ENCODE results near the gene SMYD3. TPM values are rescaled to one million over a fixed set of nuclear protein-coding genes. Genes with fewer than 3 reads are reported as not detected.
A peak's percentile ranks its signal among the peaks of the same experiment; 100 is the strongest.

Gene SMYD3
- total RNA-seq, 2 donors from 2014 or later: 13.5 to 20.8 TPM

DNA sequence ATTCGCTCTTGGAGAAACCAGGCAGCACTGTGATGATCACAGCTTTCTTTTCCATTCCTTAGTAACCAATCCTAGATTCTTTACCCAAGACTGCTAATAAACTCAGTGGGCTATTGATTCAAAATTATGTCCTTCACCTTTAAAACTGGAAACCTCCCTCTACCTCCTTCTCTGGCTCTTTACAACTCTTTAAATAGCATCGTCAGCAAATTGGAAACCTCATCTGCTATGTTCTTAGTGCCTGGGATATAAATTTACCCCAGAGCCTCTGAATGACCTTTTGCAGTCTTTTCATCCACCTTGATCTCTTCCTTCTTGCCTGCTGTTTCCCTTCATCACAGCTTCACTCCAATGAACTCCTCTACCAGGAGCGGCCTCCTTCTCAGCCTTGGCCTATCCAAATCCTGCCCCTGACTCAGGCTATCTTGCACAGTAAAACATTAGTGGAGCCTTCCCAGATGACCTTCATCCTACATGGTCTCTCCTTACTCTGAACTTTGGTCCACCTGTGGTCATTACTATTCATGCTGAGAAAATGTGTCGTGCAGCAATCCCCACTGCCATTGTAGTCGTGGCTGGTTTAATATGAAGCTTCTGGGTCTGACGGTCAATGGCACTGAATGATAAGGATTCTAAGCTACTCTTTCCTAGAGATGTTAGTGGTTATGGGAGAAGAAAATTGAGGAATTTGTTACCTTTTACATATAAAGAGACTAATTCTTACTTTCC lies 644.1 kb downstream of the SMYD3 start:
- Histone ChIP-seq H3K4me3 (no peak overlapping the region), H3K27me3 (no peaks in the 10 kb centered on the region), H3K9me3 (no peaks in the 10 kb centered on the region), H3K4me1 (peaks cover 8% of the 10 kb centered on the region), H3K27ac (no peak overlapping the region), H3K36me3 (replicated peaks in 1 of 2; ENCODE audit: insufficient read depth in 1 of 2, low read depth in 2 of 2) (no peaks in the 10 kb centered on the region)
- WGBS, 2 donors: 81 to 85% methylated on average over 6 of the region's 6 CpGs
- intact Hi-C loops (cut with DNase I): no loop called here
- ATAC-seq: no peak
- DNase-seq: no peak
- no peak for TF ChIP-seq POLR2A (IDR thresholded peaks at IDR 0.05)
- TF ChIP-seq, protein P1, sequence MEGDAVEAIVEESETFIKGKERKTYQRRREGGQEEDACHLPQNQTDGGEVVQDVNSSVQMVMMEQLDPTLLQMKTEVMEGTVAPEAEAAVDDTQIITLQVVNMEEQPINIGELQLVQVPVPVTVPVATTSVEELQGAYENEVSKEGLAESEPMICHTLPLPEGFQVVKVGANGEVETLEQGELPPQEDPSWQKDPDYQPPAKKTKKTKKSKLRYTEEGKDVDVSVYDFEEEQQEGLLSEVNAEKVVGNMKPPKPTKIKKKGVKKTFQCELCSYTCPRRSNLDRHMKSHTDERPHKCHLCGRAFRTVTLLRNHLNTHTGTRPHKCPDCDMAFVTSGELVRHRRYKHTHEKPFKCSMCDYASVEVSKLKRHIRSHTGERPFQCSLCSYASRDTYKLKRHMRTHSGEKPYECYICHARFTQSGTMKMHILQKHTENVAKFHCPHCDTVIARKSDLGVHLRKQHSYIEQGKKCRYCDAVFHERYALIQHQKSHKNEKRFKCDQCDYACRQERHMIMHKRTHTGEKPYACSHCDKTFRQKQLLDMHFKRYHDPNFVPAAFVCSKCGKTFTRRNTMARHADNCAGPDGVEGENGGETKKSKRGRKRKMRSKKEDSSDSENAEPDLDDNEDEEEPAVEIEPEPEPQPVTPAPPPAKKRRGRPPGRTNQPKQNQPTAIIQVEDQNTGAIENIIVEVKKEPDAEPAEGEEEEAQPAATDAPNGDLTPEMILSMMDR (IDR thresholded peaks at IDR 0.05): no peak

DNA sequence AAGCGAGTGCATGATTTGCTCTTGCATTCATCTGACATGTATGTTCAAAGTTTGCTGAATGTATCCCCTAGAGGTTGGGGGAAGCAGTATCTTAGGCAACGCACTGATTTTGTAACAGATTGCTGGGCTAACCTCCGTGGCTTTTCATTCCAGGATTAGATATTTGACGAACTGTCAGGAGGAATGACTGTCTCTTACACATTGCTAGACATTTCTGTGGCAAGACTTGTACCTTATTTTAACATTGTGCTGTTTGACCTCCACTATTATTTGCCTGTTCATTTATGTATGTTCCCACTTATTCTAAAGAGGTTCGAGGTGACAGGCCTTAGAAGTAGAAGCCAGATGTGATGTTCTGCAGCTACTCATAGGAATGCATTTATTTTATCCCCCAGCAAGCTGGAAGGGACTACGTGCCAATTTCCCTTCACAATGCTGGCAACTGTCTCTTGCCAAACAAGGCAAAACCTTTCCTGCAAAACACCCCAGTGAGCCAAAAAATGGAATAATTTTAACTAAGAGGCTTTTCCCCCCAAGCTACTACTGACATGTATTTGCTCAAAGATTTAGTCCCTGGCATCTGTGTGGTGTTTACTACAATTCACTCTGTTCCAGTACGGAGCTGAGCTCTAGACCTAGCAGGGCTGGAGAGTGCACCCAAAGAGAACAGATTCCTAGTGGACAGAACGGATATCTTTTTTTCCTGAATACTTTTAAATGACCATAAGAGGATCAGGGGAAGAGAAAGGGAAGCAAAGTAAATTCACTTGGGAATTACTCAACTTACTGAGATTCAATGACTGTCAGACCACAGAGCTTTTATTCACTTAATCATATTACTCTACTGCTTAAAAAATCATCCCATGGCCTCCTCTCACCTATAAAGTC lies 646.2 kb downstream of the SMYD3 start:
- TF ChIP-seq, protein P1 (IDR thresholded peaks at IDR 0.05): no peak
- TF ChIP-seq POLR2A (IDR thresholded peaks at IDR 0.05): no peak
- DNase-seq (peak in 1 of 4 donors; percentile 12), ATAC-seq (peak; percentile 49)
- no peaks in the 10 kb centered on the region for H3K9me3 ChIP-seq
- WGBS, 2 donors: 49 to 58% methylated on average over 8 of the region's 8 CpGs
- H3K27me3 ChIP-seq: no peaks in the 10 kb centered on the region
- H3K36me3 ChIP-seq (replicated peaks in 1 of 2; ENCODE audit: insufficient read depth in 1 of 2, low read depth in 2 of 2): no peaks in the 10 kb centered on the region
- peaks cover 8% of the 10 kb centered on the region for H3K4me1 ChIP-seq
- H3K27ac ChIP-seq: peak overlapping the region in 2 of 4 donors; percentile 6 to 47
- H3K4me3 ChIP-seq: no peak overlapping the region
- intact Hi-C loops (cut with DNase I): no loop called here

DNA sequence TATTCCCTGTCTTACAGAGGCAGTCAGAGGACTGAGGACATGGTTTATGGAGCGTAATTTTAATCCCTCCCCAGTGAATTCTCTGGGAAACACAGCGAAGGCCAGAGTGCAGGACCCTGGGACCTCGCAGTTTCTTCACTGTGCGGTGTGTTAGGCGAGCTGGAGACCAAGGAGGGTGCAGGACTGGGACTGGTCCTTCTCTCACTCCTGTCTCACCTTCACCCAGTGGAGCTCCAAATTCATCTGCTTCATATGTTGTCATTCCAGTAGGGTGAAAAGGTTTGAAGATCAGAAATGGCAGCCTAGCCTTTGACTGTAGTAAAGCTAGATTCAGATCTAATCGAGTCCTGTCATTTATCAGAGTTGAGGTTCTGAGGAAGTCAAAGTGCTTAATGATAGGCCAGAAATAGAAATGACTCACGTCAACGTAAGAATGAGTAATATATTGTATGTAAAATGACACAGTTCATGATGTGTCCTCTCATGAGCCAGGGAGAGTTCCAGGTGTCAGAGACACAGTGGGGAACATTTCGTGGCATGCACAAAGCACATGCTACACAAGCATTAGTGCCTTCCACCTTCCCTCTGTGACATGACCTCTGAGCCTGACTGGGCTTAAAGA lies 647.5 kb downstream of the SMYD3 start:
- DNase-seq: no peak
- H3K27me3 ChIP-seq: no peaks in the 10 kb centered on the region
- 71 to 76% methylated on average over 9 of the region's 9 CpGs for WGBS, 2 donors

DNA sequence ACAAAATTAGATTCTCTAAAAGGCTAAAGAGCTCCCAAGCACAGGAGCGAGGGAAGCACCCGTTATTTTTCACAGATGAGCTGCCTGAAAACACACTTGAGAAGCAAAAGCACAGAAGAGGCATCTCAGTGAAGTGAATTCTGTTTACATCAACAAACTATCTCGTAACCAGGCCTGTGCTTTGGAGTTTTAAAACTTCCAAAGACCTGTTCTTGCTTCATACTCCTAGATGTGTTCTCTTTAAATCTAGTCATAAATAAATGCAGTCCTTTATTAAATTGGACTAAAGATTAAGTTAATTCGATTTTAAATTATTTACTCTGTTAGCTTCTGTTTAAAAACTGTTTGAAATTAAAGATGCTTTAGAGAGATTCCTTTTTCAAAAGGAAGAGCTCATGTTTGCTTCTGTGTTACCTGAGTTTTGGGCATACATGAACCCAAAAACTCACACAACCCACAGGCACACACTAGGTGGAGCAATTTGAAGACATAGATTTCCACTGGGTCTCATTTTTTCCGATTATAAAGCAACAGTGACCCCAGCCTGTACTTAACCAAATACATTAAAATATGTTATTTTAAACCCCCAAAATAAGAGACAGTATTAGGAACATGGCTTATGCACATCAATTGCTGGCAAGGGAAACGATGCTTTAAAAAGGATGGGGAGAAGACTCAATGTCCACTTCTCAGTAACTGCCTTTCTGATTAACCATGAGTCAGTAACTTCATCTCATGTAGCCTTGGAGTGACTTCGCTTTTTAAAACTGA lies 648.2 kb downstream of the SMYD3 start:
- Histone ChIP-seq H3K4me3 (no peak overlapping the region), H3K4me1 (peaks cover 8% of the 10 kb centered on the region), H3K9me3 (no peaks in the 10 kb centered on the region), H3K27me3 (no peaks in the 10 kb centered on the region), H3K27ac (no peak overlapping the region), H3K36me3 (replicated peaks in 1 of 2; ENCODE audit: insufficient read depth in 1 of 2, low read depth in 2 of 2) (no peaks in the 10 kb centered on the region)
- DNase-seq (no peak), ATAC-seq (no peak)
- WGBS, 2 donors: 71 to 76% methylated on average over 7 of the region's 7 CpGs
- intact Hi-C loops (cut with DNase I): no loop called here
- TF ChIP-seq, protein P1 (IDR thresholded peaks at IDR 0.05): no peak
- TF ChIP-seq POLR2A (IDR thresholded peaks at IDR 0.05): no peak

More for the DNA sequence above, 647.5 kb downstream of the SMYD3 start:
- no peak for TF ChIP-seq POLR2A (IDR thresholded peaks at IDR 0.05)
- TF ChIP-seq, protein P1 (IDR thresholded peaks at IDR 0.05): no peak
- Histone ChIP-seq H3K9me3 (no peaks in the 10 kb centered on the region), H3K27ac (no peak overlapping the region), H3K4me1 (peaks cover 8% of the 10 kb centered on the region), H3K4me3 (no peak overlapping the region), H3K36me3 (replicated peaks in 1 of 2; ENCODE audit: insufficient read depth in 1 of 2, low read depth in 2 of 2) (no peaks in the 10 kb centered on the region)
- ATAC-seq: no peak
- intact Hi-C loops (cut with DNase I): no loop called here
